Embryonic facial prominence (tissue), 1 donor: ENCODE results near the gene CFAP68.

ENCODE experiments used
- DNase-seq: peaks from one replicate; pipeline ENCODE4 v3.0.0-alpha.2; 2016; ENCODE audit errors: extremely low spot score

Gene CFAP68

GRCh38 chr11:111878849-111879636 lies at the start of gene CFAP68, which contains the start of gene FDXACB1:
TSS of gene CFAP68 (plus strand) at chr11:111879541. CDS start at chr11:111879561, 20 bp downstream.
TSS of gene FDXACB1 (minus strand) at chr11:111879165. CDS start at chr11:111879132, 33 bp downstream.
- DNase-seq = peak; percentile 97

GRCh38 chr11:111833524-111833923 lies 45.8 kb upstream of the CFAP68 start:
- no peak for DNase-seq

GRCh38 chr11:111834432-111835163 lies 44.7 kb upstream of the CFAP68 start:
- no peak for DNase-seq

GRCh38 chr11:111835665-111836064 lies 43.7 kb upstream of the CFAP68 start:
- no peak for DNase-seq

GRCh38 chr11:111836162-111836561 lies 43.2 kb upstream of the CFAP68 start:
- DNase-seq = no peak

GRCh38 chr11:111836721-111837120 lies 42.6 kb upstream of the CFAP68 start:
- no peak for DNase-seq

GRCh38 chr11:111837366-111837891 lies 41.9 kb upstream of the CFAP68 start:
- no peak for DNase-seq

- no peak for DNase-seq
Measured at GRCh38 chr11:111838054-111838453, 41.3 kb upstream of the CFAP68 start.

- no peak for DNase-seq
Measured at GRCh38 chr11:111840143-111840542, 39.2 kb upstream of the CFAP68 start.

GRCh38 chr11:111841370-111842053 lies 37.8 kb upstream of the CFAP68 start:
- peak; percentile 72 for DNase-seq

GRCh38 chr11:111843661-111844060 lies 35.7 kb upstream of the CFAP68 start:
- DNase-seq = no peak

- no peak for DNase-seq
Measured at GRCh38 chr11:111845276-111846028, 33.9 kb upstream of the CFAP68 start.

GRCh38 chr11:111846063-111846462 lies 33.3 kb upstream of the CFAP68 start:
- DNase-seq = no peak

GRCh38 chr11:111846636-111847035 lies 32.7 kb upstream of the CFAP68 start:
- no peak for DNase-seq

- no peak for DNase-seq
Measured at GRCh38 chr11:111849631-111850030, 29.7 kb upstream of the CFAP68 start.

- DNase-seq = no peak
Measured at GRCh38 chr11:111851067-111851466, 28.3 kb upstream of the CFAP68 start.

GRCh38 chr11:111851636-111852035 lies 27.7 kb upstream of the CFAP68 start:
- no peak for DNase-seq

- no peak for DNase-seq
Measured at GRCh38 chr11:111852103-111852502, 27.2 kb upstream of the CFAP68 start.

GRCh38 chr11:111855506-111855905 lies 23.8 kb upstream of the CFAP68 start:
- DNase-seq = no peak

GRCh38 chr11:111860257-111860656 lies 19.1 kb upstream of the CFAP68 start:
- no peak for DNase-seq

GRCh38 chr11:111870113-111870512 lies 9.2 kb upstream of the CFAP68 start:
- DNase-seq = no peak
